Esophagus (tissue), 2 donors: ENCODE results near the gene AGTR1. TPM values are rescaled to one million over a fixed set of nuclear protein-coding genes. Genes with fewer than 3 reads are reported as not detected.

Experiments used
- H3K27ac ChIP-seq, 2 donors: one replicate each; pipeline ENCODE4 v1.5.1; 2013; ENCODE audit warnings: low read depth in 2 of 2, mild to moderate bottlenecking in 2 of 2, inconsistent platforms in 1 of 2, low read length in 1 of 2, moderate library complexity in 1 of 2
- H3K27me3 ChIP-seq, 2 donors: one replicate each; pipeline ENCODE4 v1.6.1; 2013; ENCODE audit warnings: low read length in 2 of 2, control low read depth in 1 of 2, mild to moderate bottlenecking in 1 of 2; ENCODE audit not compliant: insufficient read depth in 2 of 2, control insufficient read depth in 1 of 2
- H3K36me3 ChIP-seq, 2 donors: one replicate each; pipeline ENCODE4 v1.6.1; 2013; ENCODE audit warnings: low read length in 1 of 2; ENCODE audit not compliant: control insufficient read depth in 2 of 2, insufficient read depth in 2 of 2
- H3K4me1 ChIP-seq, 2 donors: one replicate each; pipeline ENCODE4 v1.6.1; 2013; ENCODE audit warnings: low read length in 1 of 2; ENCODE audit not compliant: control insufficient read depth in 2 of 2, insufficient read depth in 2 of 2
- H3K4me3 ChIP-seq, 2 donors: one replicate each; pipeline ENCODE4 v1.5.1; 2013; ENCODE audit warnings: low read length in 2 of 2, mild to moderate bottlenecking in 2 of 2, low read depth in 1 of 2, moderate library complexity in 1 of 2
- H3K9me3 ChIP-seq, 2 donors: one replicate each; pipeline ENCODE4 v1.6.1; 2013; ENCODE audit warnings: mild to moderate bottlenecking in 2 of 2, low read depth in 1 of 2, low read length in 1 of 2, moderate library complexity in 1 of 2; ENCODE audit not compliant: control insufficient read depth in 2 of 2, insufficient read depth in 1 of 2
- WGBS, 2 donors: extraction: QIAGEN DNeasy Blood & Tissue Kit; methylation state at CpG; one replicate each; pipeline ENCODE4 v1.1.7; 2013; 5-methylcytosine and 5-hydroxymethylcytosine counted together
- polyA plus RNA-seq, 2 donors: library from polyadenylated mRNA; stranded (reverse); fragments of 200-250 nt; gene quantifications; one replicate each; pipeline ENCODE4 v1.2.3, GENCODE V29; 2013
- donor health status: healthy with polysubstance abuse.
- donor health status: Bipolar disorder and iron deficiency.

AGTR1 gene
- polyA plus RNA-seq, 2 donors, result 0.35 to 0.85 TPM

DNA sequence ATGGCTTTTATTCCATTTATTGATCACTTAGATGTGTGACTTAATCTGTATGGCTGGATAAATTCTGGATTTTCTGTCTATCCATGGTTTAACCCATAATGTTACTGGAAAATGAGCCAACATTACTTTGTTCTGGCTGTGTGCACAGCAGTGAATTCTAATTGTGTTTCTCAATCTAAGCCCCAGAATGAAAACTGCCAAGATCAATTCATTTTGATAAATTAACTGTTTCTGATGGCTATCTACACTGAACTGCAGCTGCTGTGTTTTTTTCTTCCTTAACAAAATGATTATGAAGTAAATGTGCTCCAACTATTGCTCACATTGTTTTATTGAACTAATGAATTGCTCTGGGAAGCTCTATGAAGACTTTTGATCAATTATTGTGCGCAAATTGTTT, 94.2 kb downstream of the AGTR1 start:
- 98% methylated on average over 1 of the region's 1 CpG for WGBS, 2 donors
- Histone ChIP-seq H3K4me1 (no peaks in the 10 kb centered on the region), H3K27ac (no peak overlapping the region)

DNA sequence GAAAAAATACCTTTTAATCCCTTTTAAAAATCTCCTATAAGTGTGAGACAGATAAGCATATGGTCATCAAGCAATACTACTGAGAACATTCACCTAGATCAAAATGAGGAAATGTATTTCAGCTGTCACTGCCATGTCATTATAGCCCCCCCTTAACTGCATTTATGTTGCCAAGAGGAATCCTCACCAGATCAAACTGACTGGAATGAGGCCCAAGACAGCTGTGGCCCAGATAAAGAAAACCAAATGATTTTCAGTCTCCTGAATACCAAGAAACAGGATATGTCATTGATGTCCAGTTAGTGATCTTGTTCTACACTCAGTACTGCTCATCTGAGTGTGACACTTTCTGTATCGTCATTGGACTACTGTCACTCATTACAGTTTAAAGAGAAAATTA, 94.8 kb downstream of the AGTR1 start:
- no peaks in the 10 kb centered on the region for H3K4me1 ChIP-seq
- H3K27me3 ChIP-seq, result no peaks in the 10 kb centered on the region
- no peak overlapping the region for H3K27ac ChIP-seq
- H3K9me3 ChIP-seq, result no peaks in the 10 kb centered on the region
- WGBS, 2 donors, result 80 to 88% methylated on average over 1 of the region's 1 CpG
- H3K36me3 ChIP-seq, result no peaks in the 10 kb centered on the region
- H3K4me3 ChIP-seq, result no peak overlapping the region

More for the DNA sequence above, 94.2 kb downstream of the AGTR1 start:
- no peaks in the 10 kb centered on the region for H3K9me3 ChIP-seq
- no peaks in the 10 kb centered on the region for H3K27me3 ChIP-seq
- no peaks in the 10 kb centered on the region for H3K36me3 ChIP-seq
- no peak overlapping the region for H3K4me3 ChIP-seq

Other genes starting within 250 kb of the AGTR1 start
- under 1 TPM; 0.21 to 0.29 TPM for gene CPB1, start 129.9 kb downstream of the AGTR1 start, polyA plus RNA-seq
- 1 to 10 TPM in 1 of 2 donors, under 1 TPM in 1; 0.28 to 2.3 TPM for gene CPA3, start 167.4 kb downstream of the AGTR1 start, polyA plus RNA-seq